GM12891 (cell line): ENCODE measurements around the gene BLOC1S4.
"Not testable (repeated sequence)": the region's sequence is repeated elsewhere in the genome, so short reads cannot be mapped to it uniquely, and the experiment has no call there.

ENCODE experiments used
- DNase-seq: peaks from one replicate; pipeline ENCODE4 v3.0.0; 2011; ENCODE audit warnings: low spot score; ENCODE audit not compliant: insufficient read length
- FAIRE-seq: peaks from 2 replicates; lab custom pipeline; 2011; peaks lifted over from hg19 to GRCh38; lab: Jason Lieb, UNC
- PAX5 ChIP-seq: IDR thresholded peaks from 2 replicates; pipeline ENCODE4 v1.6.1; 2011; ENCODE audit warnings: low read length, moderate library complexity, mild to moderate bottlenecking; ENCODE audit not compliant: insufficient read depth, severe bottlenecking
- POLR2A ChIP-seq: IDR thresholded peaks from 2 replicates; pipeline ENCODE4 v1.6.1; 2011; ENCODE audit warnings: low read depth, low read length, control low read depth
- POLR2AphosphoS5 ChIP-seq: IDR thresholded peaks from 2 replicates; pipeline ENCODE4 v1.6.1; 2011; ENCODE audit warnings: low read depth, low read length, control low read depth
- POU2F2 ChIP-seq: IDR thresholded peaks from 2 replicates; pipeline ENCODE4 v1.6.1; 2011; ENCODE audit warnings: low read depth, mild to moderate bottlenecking, control low read depth, low read length, moderate library complexity
- SPI1 ChIP-seq: IDR thresholded peaks from 2 replicates; pipeline ENCODE4 v1.6.1; 2011; ENCODE audit warnings: low read depth, low read length, control low read depth
- TAF1 ChIP-seq: IDR thresholded peaks from 2 replicates; pipeline ENCODE4 v1.6.1; 2011; ENCODE audit warnings: low read depth, low read length, control low read depth

BLOC1S4 gene

DNA sequence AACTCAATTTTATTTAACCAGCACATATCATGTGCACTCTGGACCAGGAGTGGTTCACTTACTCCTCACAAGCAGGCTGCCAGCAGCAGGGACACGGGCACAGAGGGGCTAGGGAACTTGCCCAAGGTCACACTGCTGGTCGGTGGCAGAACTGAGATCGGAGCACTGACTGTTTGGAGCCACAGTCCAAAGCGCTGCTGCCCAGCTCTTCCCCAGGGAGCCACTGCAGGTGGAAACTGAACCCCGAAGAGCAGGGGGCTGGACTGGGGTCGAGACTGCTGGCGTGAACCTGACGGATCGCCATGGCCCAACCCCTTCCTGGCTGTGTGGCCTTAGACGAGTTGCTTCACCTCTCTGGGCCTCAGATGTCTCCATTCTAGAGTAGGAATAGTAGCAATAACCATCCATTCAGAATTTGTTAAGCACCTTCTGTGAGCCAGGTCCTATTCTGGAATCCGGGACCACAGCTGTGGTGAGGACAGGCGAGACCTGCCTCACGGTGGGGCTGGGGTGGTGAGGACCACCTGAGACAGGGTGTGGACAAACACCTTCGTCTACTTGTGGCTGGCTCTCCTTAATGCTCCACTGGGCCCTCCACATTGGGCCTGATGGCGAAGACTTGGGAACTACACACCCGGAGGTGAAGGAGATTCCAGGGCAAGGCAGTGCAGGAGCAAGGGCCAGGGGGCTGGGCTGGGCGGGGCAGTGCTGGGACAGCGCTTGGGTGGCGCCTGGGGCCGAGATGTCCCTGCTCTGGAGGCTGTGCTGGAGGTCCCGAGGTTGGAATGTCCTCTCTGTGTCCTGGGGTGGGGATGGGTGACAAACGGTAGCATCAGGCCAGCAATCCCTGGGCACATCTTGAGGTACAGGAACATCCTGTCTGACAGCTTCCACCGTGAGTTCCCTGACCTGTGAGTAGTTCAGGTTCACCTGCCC lies 34.6 kb downstream of the BLOC1S4 start:
- FAIRE-seq (no peak), DNase-seq (no peak)
- TF ChIP-seq TAF1: no peak
- TF ChIP-seq POLR2AphosphoS5: no peak
- TF ChIP-seq POLR2A: no peak
- no peak for TF ChIP-seq PAX5
- TF ChIP-seq POU2F2: no peak
- TF ChIP-seq SPI1: no peak

DNA sequence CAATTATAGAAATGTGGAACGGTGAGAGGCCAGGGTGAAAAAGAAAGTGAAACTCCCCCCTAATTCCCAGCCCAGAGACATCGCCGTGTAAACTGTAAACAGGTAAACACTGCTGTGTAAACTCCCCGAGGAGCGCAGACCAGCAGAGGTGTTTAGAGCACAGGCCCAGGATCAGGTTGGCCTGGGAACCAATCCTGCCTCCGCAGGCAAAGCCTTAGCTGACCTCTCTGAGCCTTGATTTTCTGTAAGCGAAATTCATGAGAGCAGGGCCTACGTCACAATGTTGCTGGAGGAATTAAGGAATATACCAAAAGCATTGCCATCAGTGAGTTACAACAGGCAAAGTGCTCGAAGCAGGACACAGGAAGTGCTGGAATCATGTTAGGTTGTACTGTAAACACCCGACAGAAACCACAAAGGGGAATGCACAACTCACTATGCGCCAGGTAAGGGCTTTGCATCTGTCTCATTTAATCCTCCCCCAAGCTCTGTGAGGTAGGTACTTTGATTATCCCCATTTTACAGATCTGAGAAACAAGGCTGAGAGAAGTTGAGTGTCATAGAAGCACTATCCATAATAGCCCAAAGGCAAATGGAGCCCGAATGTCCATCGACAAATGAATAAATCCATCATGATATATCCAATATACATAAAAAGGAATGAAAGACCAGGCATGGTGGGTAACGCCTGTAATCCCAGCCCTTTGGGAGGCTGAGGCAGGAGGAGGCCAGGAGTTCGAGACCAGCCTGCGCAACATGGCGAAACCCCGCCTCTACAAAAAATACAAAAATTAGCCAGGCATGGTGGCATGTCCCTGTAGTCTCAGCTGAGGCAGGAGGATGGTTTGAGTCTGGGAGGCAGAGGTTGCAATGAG lies 35.9 kb downstream of the BLOC1S4 start:
- TF ChIP-seq POU2F2 (no peak), POLR2A (no peak), SPI1 (no peak), POLR2AphosphoS5 (no peak), TAF1 (no peak), PAX5 (no peak)
- FAIRE-seq: no peak

DNA sequence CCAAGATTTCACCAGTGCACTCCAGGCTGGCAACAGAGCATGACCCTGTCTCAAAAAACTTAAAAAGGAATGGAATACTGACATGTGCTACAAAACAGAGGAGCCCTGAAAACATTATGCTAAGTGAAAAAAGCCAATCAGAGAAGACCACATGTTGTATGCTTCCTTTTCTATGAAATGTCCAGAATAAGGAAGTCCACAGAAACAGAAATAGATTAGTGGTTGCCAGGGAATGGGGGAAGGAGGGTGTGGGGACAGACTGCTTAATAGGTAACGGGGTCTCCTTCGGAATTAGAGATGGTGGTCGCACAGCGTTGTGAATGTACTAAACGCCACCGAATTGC lies 36.5 kb downstream of the BLOC1S4 start:
- FAIRE-seq: no peak
- no peak for TF ChIP-seq TAF1
- TF ChIP-seq POLR2A: no peak
- TF ChIP-seq POLR2AphosphoS5: no peak
- no peak for TF ChIP-seq POU2F2
- no peak for TF ChIP-seq SPI1
- no peak for TF ChIP-seq PAX5
- no peak for DNase-seq

More for the DNA sequence above, 35.9 kb downstream of the BLOC1S4 start:
- DNase-seq: no peak

DNA sequence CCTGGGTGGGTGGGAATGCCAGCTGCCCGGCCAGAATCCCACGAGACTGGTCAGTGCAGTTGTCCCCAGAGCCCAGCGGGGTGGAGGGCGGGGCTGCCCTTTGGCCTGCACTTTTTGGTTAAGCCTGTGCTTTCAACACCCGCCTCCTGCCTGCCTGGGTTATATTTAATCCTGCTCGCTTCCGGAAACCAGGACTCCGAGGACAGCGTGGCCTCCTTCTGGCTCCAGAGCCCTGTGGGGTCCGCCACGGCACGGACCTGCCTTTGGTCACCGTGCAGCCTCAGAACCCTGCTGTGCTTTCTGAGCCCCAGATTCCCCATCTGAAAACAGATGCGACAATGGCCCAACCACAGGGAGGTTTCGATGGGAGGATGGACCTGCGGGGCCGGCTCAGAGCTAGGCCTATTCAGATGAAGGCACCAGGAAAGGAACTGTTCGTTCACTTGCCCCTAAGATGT lies 37.2 kb downstream of the BLOC1S4 start:
- TF ChIP-seq POLR2AphosphoS5: no peak
- TF ChIP-seq TAF1: no peak
- no peak for TF ChIP-seq SPI1
- TF ChIP-seq POU2F2: no peak
- TF ChIP-seq PAX5: no peak
- TF ChIP-seq POLR2A: no peak
- no peak for DNase-seq
- FAIRE-seq: no peak

DNA sequence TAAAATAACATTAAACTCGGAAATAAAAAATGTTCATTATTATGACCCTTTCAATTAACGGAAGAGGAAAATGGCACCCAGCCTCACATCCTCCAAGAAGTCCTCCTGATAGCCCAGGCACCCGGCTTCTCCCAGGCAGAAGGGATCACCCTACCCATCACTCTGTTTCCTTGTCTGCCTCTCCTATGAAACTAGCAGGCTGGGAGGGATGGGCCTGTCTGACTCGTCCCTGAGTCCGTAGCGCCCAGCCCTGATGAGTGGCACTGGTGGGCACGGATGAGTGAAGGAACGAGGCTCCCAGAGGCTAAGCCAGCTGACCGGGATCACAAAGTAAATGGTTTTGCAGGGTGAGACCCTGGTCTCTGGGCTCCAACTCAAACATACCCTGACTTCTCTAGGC lies 37.9 kb downstream of the BLOC1S4 start:
- DNase-seq (no peak), FAIRE-seq (no peak)
- TF ChIP-seq POLR2AphosphoS5 (no peak), PAX5 (no peak), TAF1 (no peak)

DNA sequence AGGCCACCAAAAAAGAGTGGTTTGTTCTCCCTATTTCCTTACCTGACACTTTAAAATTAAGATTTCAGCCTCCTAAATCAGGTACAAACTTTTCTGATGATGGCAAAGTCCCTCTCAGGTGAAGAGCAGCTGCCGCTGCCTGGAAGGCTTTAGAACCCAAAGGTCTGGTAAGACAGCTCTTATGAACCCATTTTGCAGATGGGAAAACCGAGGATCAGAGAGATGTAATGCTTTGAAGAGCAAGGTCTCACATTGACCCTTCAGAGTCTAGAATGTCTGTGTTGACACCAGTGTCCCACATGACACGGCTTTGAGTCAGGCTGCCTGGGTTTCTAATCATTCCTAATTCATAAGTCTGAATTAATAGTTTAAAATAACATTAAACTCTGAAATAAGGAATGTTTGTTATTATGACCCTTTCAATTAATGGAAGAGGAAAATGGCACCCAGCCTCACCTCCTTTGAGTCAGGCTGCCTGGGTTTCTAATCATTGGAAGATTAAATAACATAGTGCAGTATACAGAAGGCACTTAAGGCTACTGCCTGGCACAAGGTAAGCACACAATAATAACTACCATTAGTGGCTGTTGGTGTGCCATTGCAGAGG lies 38.6 kb downstream of the BLOC1S4 start:
- TF ChIP-seq TAF1: no peak
- no peak for TF ChIP-seq POLR2A
- no peak for TF ChIP-seq POLR2AphosphoS5
- no peak for TF ChIP-seq SPI1
- TF ChIP-seq PAX5: no peak
- no peak for TF ChIP-seq POU2F2
- DNase-seq (no peak), FAIRE-seq (no peak)

DNA sequence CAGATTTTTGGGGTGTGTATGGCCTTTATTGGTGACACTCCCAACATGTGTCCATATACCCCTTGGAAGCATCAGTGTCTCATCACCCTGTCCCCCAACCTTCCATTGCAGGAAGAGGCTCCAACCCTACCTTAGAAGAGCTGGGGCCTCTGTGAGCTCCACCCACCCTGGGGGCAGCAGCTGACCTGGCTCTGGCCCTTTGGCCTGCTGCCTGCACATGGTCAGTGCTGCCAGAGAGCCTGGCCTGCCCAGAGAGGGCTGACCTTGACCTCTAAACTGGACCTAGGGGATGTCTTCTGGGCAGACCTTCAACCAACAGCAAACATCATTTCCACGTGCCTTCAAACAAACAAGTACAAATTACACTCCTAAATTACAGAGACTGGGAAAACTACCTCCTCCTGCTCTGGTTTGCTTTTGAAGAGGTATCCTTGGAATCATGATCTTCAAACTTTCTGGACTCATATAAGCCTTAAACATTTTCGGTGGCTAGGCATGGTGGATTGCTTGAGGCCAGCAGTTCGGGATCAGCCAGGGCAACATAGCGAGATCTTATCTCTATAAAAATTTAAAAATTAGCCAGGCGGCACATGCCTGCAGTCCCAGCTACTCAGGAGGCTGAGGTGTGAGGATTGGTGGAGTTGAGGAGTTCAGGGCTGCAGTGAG lies 39.2 kb downstream of the BLOC1S4 start:
- TF ChIP-seq SPI1 (no peak), POLR2A (no peak), POU2F2 (no peak), PAX5 (no peak), POLR2AphosphoS5 (no peak), TAF1 (no peak)
- no peak for FAIRE-seq
- DNase-seq: no peak

DNA sequence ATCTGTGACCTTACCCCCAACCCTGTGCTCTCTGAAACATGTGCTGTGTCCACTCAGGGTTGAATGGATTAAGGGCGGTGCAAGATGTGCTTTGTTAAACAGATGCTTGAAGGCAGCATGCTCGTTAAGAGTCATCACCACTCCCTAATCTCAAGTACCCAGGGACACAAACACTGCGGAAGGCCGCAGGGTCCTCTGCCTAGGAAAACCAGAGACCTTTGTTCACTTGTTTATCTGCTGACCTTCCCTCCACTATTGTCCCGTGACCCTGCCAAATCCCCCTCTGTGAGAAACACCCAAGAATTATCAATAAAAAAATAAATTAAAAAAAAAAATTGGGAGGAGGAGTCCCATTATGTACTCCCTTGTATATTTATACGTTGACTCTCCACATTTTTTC lies 40.4 kb downstream of the BLOC1S4 start:
- not testable (repeated sequence) for FAIRE-seq, DNase-seq

DNA sequence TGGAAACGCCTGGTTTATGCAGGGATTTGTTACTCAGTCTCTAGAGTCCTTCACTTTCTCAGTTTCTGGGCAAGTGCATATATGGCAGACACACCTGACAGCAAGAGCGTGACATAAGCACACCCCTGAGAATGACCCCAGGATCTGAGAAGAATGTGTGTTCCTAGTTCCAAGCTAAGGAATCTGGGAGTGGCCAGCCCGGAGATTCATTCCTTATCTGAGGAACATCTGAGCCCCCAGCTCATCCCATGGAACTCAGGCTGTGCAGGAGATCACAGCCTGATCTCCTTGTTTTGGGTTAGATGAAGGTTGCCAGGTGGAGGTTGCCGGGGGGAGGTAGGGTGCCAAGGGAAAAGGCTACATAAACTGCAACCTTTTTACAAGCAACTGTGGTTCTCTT lies 42.8 kb downstream of the BLOC1S4 start:
- FAIRE-seq (no peak), DNase-seq (no peak)
- no peak for TF ChIP-seq POLR2AphosphoS5
- TF ChIP-seq POU2F2: no peak
- TF ChIP-seq TAF1: no peak
